Muscle of arm (tissue), 14 donors: ENCODE measurements around the gene CCL8. TPM values are rescaled to one million over a fixed set of nuclear protein-coding genes. Genes with fewer than 3 reads are reported as not detected.

Experiments used
- DNase-seq: peaks from one replicate; pipeline ENCODE4 v3.0.0-alpha.2; 2013
- long read RNA-seq, 11 donors: transcript quantifications; one replicate each; lab custom pipeline, GENCODE V29; 2026
- polyA plus RNA-seq, 12 donors: library from polyadenylated mRNA; unstranded; fragments of 120-200 nt; gene quantifications; one replicate each; pipeline ENCODE4 v1.2.1, GENCODE V29; 2013; ENCODE audit not compliant: insufficient read length in 12 of 12

Gene CCL8
- polyA plus RNA-seq: 1 to 10 TPM in 4 of 12 donors, under 1 TPM in 6, not detected in 2; 0.44 to 1.3 (median 0.92) TPM
- long read RNA-seq, donor 1: 0 reads
- long read RNA-seq, donor 2, partial matches to known transcripts: 0 of 3 reads
- long read RNA-seq, donor 2, other reads (novel, unspliced or antisense): 0 of 3 reads
- long read RNA-seq, donor 3, partial matches to known transcripts: 0 of 1 reads
- long read RNA-seq, donor 3, other reads (novel, unspliced or antisense): 0 of 1 reads
- long read RNA-seq, donor 4: 0 reads
- long read RNA-seq, donor 5: 0 reads
- long read RNA-seq, donor 6, partial matches to known transcripts: 0 of 2 reads
- long read RNA-seq, donor 6, other reads (novel, unspliced or antisense): 0 of 2 reads
- long read RNA-seq, donor 7, partial matches to known transcripts: 0 of 1 reads
- long read RNA-seq, donor 7, other reads (novel, unspliced or antisense): 0 of 1 reads
- long read RNA-seq, donor 8: 0 reads
- long read RNA-seq, donor 9, partial matches to known transcripts: 0 of 1 reads
- long read RNA-seq, donor 9, other reads (novel, unspliced or antisense): 0 of 1 reads
- long read RNA-seq, donor 10, partial matches to known transcripts: 0 of 2 reads
- long read RNA-seq, donor 10, other reads (novel, unspliced or antisense): 0 of 2 reads
- long read RNA-seq, donor 11, partial matches to known transcripts: 0 of 1 reads
- long read RNA-seq, donor 11, other reads (novel, unspliced or antisense): 0 of 1 reads

DNA sequence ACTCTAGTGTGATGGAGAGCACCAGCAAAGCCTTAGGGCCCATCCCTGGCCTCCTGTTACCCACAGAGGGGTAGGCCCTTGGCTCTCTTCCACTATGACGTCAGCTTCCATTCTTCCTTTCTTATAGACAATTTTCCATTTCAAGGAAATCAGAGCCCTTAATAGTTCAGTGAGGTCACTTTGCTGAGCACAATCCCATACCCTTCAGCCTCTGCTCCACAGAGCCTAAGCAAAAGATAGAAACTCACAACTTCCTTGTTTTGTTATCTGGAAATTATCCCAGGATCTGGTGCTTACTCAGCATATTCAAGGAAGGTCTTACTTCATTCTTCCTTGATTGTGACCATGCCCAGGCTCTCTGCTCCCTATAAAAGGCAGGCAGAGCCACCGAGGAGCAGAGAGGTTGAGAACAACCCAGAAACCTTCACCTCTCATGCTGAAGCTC is at the start of gene CCL8:
CCL8 (plus strand) TSS at position 397 of the 445 bp plus-strand sequence. CDS start 67 bp downstream, outside the sequence.
- no peak for DNase-seq

GRCh38 chr17:34269969-34270368 is 49.3 kb upstream of the CCL8 start, which contains the start of gene CCL7:
CCL7 (plus strand) TSS chr17:34270221; CDS start chr17:34270291, 70 bp downstream.
- DNase-seq: no peak

DNA sequence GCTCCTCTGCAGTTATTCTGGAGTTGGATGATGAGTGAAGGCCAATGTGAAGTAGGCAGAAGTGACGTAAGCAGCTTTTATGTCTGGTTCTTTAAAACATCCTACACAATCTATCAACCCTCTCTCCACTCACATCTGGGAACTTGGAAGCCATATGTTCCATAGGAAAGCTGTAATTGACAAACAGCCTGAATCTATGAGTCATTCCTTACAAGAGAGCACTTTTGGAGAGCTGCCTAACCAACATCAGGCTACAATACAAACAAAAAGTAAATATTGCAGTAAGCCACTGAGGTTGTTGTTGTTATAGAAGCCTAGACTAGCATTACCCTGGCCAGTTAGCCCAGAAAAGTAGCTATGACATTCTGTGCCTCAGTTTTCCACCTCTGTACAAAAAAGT is 43.4 kb upstream of the CCL8 start:
- DNase-seq: peak; percentile 73

DNA sequence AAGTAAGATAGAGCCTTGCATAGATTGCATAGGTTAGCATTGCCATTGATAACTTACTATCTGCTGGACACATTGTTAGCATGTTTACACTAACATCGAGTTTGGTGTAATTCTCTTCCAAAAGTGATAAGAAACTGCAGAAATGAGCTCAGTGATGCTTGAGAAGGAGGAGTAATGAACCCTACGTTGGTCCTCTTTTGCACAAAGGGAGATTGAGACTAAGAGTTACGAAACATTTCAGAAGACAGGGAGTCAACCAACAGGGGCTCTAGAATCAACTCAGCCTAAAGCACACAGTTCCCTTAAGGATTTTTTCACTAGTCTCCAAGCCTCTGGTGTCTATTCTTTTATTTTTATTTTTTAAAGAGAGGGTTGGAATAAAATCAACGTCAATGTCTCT is 42.4 kb upstream of the CCL8 start:
- DNase-seq: no peak

DNA sequence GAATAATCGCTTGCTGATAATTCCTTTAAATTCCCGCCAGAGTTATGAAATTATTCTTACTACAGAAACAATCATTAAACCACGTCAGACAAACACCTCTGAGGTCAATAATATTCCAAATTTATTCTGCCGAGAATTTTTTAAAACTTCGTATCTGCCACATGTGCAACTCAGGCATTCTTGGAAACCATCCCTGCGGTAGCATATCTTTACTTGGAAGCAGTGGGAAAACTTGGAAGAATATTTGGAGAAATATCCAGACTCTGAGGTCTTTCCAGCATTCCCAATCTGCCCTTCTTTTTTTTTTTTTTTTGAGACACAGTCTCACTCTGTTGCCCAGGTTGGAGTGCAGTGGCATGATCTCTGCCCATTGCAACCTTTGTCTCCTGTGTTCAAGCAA is 35.7 kb upstream of the CCL8 start:
- no peak for DNase-seq

- DNase-seq: no peak
These were observed 33.9 kb upstream of the CCL8 start, which contains the start of gene CCL11 for GRCh38 chr17:34285286-34285792. CCL11 (plus strand) TSS chr17:34285742; CDS start chr17:34285809, 67 bp downstream.

GRCh38 chr17:34287875-34288274 is 31.4 kb upstream of the CCL8 start:
- no peak for DNase-seq

- no peak for DNase-seq
These were observed 28.6 kb upstream of the CCL8 start for GRCh38 chr17:34290586-34290985.

DNA sequence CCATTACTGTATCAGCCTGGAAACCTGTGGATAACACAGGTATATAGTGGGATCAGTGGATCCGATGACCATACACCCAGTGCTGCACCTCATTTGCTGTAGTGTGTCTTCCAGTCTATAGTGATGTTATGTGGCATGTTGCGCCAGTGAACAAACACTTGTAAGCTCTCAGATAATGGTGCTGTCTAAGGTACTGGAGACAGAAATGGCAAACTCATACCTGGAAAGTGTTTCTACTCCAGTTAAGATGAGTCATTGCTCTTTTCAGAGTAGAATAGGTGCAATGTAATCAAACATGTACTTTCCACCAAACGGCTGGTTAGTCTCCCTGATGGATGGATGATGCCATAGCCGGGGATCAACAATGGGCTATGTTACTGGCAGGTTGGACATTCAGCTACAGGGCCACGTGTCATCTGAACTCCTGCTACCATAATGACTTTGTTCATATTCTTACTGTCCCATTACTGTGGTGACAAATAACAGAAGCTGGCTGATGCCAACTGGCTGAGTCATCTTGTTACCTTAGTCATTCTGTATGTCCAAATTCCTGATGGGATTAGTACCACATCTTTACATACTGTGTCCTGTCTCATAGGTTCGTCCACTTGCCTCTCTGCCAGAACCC is 27.4 kb upstream of the CCL8 start:
- no peak for DNase-seq

DNA sequence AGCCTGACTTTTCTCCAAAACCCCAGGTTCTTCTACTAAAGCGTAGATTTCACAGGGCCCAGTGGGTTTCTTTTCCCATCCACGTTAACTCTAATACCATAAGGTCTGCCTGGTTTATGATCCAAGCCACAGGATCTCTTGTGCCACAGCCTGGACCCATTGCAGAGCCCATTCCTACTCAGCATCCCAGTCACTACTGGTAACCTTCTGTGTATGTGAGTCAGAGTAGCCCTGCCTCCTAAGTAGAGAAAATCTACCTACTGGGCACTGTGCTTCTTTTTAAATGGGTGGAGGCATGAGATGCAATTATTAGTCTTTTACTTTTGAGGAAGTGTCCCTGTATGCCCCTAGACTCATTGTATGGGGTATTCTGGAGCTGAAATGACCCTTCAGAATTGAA is 20.2 kb upstream of the CCL8 start:
- DNase-seq: no peak

DNA sequence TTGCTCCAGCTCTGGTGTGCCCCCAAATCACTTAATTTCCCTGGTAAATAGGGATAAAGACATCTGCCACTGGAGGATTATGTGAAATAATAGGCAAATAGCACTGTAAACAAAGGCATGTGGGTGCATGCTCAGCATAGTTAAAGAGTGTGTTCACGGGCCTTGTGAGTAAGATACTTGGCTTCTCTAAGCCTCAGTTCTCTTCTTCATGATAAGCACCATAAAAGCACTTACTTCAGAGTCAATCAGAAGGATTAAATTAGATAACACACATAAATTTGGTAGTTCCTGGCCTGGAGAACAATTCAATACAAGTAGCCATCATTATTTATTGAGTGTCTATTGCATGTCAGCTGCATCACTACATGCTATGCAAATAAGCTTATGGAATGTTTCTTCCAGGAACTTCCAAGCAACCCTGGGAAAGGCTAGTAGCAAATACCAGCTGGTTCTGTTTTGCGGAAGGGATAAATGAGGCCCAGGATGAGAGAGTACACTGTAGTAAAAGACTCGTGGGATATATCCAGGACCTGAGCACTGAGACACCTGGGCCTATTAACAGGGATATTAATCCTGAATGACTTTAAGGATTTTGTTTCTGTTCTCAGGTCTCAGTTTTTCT is 19.2 kb upstream of the CCL8 start:
- no peak for DNase-seq

GRCh38 chr17:34300652-34301370 is 18.4 kb upstream of the CCL8 start:
- no peak for DNase-seq

DNA sequence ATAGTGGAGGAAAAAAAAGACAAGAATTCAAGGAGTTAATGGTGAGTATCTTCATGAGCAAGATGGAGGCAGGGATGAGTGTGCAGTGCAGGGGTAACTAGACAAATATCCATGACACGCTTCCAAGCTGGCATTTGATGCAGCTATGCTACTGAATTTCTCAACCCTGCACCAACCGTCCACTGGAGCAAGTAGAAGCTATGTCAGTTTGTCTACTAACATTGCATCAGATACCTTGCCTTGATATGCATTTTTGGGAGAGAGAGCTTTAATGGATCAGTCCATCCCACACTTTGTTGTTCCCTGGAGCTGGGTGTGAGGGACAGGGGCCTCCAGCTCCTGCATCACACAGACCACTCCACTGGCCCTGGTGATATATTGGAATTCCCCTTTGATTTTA is 17.2 kb upstream of the CCL8 start:
- DNase-seq: no peak

- DNase-seq: no peak
These were observed 16.6 kb upstream of the CCL8 start for GRCh38 chr17:34302636-34303035.

DNA sequence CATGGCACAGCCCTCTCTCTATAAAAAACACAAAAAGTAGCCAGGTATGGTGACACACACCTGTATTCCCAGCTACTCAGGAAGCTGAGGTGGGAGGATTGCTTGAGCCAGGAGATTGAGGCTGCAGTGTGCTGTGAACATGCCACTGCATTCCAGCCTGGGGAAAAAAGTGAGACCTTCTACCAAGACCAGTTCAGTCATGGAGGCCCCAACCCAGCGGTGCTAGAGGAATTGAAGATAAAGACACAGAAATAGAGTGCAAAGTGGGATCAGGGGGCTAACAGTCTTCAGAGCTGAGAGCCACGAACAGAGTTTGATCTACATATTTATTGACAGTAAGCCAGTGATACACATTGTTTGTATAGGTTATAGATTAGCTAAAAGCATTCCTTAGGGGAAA is 15.6 kb upstream of the CCL8 start:
- no peak for DNase-seq

DNA sequence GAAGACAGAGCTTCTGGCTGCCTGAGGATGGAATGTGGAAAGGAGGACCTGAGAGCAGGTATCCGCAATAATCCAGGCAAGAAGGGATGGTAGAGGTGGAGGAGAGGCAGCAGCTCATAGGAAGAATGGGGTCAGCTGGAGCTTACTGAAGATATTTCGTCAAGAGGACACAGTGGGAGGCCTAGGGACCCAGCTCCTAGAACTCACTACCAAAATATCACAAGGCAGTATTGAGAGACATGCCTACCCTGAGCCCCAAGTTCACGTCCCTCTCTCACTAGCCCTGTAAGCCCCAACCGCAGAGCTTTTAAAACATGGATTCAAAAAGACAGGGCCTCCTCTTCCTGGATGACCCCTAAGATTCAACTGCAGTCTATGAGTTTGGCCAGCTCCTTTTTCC is 14.2 kb upstream of the CCL8 start:
- DNase-seq: no peak

DNA sequence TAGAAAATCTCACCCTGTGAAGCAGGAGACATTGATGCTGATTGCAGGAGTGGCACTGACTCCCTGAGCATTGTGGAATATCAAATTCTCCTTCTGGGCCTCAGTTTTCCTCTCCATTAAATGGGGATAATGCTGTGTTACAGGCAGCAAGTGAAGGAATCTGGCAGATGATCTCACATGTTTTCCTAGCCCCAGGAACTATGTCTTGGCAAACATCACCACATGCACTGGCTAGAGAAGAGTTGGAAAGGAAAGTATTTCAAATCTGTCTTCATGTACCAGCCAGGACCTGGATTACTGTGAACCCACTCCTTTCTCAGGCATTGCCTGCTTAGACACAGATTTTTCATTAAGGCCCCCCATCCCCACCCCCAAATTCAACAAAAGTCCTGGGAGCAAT is 13.6 kb upstream of the CCL8 start:
- no peak for DNase-seq

GRCh38 chr17:34306466-34306865 is 12.8 kb upstream of the CCL8 start:
- peak; percentile 47 for DNase-seq

- no peak for DNase-seq
These were observed 12.1 kb upstream of the CCL8 start for GRCh38 chr17:34307110-34307509.

DNA sequence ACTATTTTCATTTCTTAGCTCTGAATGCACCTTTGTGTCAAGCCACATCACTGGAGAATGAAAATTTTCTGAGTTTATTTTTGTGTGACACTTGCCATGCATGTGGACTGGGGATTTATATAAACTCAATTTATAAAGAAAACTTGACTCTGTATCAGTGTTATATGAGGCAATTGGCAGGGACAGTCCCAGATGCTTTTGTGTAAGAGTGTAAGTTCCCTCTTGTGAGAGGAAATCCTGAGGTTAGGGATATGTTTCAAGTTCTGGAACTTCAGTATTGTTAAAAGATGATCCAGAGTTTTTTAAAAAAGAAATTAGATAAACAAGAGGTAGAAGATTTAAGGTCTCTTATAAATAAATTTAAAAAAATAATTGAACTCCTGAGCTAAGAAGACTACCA is 10.9 kb upstream of the CCL8 start:
- no peak for DNase-seq

GRCh38 chr17:34311291-34311690 is 7.9 kb upstream of the CCL8 start:
- no peak for DNase-seq
